GM19467 (cell line): ENCODE measurements around the gene GATA3.

Experiments
- ATAC-seq: cut with Tn5 transposase; IDR thresholded peaks from one replicate; pipeline ENCODE4 v1.9.1; 2021; ENCODE audit warnings: mild to moderate bottlenecking, moderate library complexity; ENCODE audit not compliant: unreplicated experiment

The GATA3 gene

DNA sequence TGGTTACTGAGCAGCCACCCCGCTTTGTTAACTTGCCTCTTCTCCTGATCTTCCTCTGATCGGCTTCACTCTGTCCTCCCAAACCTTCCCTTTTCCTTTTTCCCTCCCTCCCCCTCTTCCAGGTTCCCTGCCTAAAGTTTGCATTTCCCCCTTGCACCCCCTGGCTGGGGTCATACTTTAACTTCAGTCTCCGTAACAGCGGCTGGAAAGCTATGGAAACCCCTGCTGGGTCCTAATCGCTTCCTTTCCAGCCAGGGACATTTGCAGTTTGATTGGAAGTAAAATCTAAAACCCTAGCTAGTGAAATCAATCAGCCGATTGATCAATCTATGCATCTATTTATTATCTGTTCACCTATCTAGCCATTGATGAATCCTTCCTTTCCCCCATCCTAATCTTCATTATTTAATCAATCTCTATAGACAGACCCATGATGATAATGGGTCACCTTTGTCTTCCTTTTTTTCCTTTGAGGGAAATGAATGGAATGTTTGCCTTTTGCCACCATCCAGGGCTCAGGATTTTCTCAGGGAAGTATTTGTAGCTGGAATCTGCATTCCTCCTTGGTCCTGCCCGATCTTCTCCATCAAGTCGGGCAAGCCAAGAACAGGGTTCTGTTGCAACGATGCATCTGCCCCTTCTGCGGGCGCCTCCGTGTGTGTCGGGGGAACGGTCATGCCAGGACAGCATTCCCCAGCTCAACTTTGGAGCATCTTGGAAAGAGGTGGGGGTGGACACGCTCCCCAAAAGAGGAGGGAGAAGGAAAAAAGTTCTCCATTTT, 8.8 kb downstream of the GATA3 start:
- ATAC-seq, result no peak

DNA sequence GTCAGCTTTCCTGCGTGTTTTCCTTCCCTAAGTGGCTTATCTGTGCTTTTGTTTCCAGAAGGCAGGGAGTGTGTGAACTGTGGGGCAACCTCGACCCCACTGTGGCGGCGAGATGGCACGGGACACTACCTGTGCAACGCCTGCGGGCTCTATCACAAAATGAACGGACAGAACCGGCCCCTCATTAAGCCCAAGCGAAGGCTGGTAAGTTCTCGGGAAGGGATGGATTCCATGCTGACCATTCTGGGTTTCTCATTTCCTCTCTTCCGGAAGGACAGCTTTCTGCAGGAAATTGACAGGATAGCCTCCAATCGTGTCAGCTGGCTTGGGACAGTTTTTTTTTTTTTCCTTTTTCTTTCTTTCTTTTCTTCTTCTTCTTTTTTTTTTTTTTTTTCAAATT, 9.4 kb downstream of the GATA3 start:
- no peak for ATAC-seq

DNA sequence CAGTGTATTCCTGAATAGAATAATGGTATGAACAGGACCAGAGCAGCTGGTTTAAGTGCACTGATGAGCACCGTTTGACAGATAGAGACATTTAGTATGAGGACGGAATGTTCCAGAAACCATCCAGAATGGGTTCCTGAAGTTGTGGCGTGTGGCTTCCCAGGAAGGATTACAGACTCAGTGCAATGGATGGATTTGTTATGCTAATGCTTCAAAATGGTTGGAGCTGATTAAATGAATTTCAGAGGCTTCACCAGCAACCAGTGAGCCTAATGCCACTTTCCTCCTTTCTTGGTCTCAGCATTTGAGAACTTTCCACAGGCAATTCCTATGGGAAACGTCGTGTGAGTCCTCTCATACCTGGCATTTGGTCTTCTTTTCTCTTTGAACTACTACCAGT, 9.9 kb downstream of the GATA3 start:
- ATAC-seq, result no peak

DNA sequence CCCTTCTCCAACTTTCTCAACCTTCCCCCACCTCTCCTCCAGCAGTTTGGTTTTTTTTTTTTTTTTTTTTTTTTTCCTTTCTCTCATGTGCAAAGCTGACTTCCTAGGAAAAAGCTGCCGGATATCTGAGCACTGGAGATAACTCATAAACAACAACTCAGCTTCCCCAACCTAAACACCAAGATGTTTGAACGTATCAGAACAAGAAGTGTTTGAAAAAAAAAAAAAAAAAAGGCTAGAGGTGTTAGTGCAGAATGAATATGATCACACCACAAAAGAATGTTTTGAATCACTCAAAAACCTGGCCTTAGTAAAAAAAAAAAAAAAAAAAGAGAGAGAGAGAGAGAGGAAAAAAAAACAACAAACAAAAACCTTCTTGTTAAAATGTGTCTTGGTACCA, 11.2 kb downstream of the GATA3 start:
- no peak for ATAC-seq

DNA sequence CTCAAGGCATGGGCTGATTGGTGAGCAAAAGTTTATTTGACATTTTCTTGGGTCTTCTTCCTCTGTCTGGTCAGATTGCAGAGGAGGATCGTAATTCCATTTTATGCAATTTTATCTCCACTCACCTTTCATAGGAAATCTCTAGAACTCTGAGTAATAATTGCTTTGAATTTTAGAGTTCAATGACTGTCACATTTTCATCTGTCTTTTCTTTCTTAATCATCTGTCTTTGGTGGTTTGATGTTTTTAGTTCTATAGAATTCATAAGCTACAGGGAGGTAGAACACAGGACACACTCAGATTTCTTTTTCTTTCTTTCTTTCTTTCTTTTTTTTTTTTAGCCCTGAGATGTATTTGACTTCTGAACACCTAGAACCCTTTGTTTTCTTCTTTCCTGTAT, 11.6 kb downstream of the GATA3 start:
- no peak for ATAC-seq

DNA sequence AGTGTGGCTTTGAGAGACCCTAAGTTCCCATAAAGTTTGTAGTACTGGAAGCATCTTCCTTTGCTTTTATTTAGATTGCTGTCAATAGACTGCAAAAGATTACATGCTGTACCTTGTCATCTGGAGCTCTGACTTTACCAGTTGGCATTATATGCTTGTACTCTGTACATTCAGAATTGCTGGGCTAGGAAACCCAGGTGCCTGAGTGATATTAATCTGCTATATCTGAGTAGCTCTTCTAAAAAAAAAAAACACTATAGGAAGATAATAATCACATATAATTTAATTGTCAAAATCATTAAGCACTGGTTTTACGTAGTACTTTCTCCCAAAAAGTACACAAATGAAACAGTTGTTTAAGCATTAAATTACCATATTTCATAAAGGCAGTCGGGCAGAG, 12.3 kb downstream of the GATA3 start:
- ATAC-seq, result no peak

DNA sequence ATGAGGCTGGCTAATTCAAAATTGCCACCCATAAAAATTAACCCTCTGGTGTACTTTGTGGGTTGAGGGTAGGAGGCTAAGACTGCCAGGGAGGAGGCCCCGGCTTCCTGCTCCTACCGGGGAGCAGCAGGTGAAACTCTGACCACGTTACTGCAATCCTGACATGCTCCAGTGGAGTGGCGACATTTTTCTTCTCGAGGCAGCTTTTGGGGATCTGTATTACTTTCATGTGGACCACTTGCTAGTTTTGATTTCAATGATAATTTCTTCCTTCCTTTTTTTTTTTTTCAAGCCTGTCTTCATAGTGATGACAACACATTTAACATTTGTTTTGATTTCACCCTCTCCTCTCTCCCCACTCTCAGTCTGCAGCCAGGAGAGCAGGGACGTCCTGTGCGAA, 14.6 kb downstream of the GATA3 start:
- no peak for ATAC-seq

DNA sequence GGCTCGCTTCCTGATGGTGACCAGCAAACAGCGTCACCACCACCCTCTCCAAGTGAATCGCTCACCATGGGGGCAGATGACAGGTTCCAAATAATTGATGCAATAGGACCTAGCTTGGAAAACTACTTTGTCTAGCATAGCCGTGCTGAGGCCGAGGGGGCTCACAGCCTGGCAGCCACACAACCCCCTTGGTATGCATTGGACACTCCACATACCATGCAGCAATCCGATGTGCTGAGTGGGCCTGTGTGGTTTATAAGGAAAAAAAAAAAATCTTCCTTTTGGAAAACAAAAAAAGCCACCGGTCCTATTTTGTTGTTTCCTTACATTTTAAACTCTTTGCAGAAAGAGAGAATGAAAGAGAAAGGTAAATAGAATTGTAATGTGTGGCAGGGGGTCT, 15.1 kb downstream of the GATA3 start:
- ATAC-seq, result no peak

DNA sequence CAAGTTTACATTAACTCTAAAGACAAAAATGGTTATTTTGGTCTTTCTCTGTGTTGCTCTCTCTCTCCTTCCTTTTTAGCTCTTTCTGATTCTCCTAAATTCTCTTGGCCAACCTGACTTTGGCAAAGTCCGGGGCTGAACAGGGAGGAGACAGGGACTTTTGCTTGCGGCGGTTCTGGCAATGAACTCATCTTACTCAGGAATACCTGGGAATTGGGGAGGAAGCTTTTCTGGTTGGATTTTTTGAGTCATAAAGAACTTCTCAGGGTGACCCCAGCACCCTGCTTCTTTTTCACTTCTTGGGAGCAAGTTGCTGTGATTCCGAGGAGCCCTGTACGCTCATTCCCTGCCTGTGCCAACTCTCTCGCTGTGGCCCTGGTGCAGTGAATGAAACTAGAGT, 16.0 kb downstream of the GATA3 start:
- ATAC-seq, result no peak

DNA sequence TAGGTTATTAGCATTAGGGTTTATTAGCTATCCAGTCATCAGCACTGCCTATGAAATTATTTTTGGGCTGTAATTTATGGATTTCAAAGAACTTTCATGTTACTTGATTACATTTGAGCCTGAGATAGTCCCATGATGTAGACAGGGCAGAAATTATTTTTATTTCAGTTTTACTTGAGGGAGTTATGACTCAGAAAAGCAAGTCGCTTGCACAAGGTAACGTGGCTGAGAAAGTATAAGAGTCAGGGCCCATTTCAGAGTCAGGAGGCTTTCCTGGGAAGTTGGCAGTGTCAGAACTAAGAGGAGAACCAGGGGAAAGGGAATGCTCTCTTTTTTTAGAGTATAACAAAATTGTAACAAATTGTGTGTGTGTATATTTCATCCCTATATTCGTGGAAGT, 16.5 kb downstream of the GATA3 start:
- no peak for ATAC-seq

DNA sequence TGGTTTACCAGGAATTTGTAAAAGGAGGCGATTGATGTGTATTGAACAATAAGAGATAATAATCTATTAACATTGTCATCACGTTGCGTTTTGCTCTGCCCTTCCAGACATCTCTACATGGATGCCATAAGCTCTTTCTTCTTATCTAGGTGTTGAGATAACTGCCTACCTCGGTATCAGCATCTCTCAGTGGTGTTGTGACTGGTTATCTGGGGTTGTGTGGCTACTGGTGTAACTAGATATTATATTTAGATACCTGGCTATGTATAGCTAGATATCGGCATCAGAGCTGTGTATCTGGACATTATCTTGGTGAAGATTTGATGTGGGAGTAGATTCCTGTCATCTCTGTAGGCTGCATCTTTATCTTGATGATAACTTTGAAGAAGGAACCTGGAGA, 17.2 kb downstream of the GATA3 start:
- no peak for ATAC-seq

DNA sequence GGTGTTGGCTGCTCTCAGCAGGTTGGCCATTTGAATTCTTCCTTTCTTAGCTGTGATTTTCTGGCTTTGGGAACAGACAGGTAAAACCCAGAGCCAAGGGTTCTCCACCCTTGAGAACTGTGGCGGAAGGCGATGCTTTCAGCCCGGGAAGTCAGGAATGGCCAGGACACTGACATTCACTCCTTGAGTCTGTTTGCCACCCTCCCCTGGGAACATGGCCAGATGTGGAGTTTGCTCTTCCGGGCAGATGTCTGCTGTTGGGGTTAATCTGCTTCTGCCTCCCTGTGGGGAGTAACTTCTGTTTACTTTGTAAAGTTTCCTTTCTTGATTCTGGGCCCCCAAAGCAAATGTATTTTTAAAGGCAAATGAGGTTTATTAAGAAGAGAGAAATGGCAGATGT, 17.7 kb downstream of the GATA3 start:
- no peak for ATAC-seq

DNA sequence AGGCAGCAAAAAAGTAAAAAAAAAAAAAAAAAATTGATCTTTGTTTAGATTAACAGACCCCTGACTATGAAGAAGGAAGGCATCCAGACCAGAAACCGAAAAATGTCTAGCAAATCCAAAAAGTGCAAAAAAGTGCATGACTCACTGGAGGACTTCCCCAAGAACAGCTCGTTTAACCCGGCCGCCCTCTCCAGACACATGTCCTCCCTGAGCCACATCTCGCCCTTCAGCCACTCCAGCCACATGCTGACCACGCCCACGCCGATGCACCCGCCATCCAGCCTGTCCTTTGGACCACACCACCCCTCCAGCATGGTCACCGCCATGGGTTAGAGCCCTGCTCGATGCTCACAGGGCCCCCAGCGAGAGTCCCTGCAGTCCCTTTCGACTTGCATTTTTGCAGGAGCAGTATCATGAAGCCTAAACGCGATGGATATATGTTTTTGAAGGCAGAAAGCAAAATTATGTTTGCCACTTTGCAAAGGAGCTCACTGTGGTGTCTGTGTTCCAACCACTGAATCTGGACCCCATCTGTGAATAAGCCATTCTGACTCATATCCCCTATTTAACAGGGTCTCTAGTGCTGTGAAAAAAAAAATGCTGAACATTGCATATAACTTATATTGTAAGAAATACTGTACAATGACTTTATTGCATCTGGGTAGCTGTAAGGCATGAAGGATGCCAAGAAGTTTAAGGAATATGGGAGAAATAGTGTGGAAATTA, 19.4 kb downstream of the GATA3 start:
- no peak for ATAC-seq

DNA sequence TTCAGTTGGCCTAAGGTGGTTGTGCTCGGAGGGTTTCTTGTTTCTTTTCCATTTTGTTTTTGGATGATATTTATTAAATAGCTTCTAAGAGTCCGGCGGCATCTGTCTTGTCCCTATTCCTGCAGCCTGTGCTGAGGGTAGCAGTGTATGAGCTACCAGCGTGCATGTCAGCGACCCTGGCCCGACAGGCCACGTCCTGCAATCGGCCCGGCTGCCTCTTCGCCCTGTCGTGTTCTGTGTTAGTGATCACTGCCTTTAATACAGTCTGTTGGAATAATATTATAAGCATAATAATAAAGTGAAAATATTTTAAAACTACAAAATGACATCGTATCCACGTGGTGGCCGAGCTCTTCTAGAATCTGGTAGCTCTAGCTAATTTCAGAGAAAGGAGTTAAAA, 20.4 kb downstream of the GATA3 start:
- no peak for ATAC-seq

DNA sequence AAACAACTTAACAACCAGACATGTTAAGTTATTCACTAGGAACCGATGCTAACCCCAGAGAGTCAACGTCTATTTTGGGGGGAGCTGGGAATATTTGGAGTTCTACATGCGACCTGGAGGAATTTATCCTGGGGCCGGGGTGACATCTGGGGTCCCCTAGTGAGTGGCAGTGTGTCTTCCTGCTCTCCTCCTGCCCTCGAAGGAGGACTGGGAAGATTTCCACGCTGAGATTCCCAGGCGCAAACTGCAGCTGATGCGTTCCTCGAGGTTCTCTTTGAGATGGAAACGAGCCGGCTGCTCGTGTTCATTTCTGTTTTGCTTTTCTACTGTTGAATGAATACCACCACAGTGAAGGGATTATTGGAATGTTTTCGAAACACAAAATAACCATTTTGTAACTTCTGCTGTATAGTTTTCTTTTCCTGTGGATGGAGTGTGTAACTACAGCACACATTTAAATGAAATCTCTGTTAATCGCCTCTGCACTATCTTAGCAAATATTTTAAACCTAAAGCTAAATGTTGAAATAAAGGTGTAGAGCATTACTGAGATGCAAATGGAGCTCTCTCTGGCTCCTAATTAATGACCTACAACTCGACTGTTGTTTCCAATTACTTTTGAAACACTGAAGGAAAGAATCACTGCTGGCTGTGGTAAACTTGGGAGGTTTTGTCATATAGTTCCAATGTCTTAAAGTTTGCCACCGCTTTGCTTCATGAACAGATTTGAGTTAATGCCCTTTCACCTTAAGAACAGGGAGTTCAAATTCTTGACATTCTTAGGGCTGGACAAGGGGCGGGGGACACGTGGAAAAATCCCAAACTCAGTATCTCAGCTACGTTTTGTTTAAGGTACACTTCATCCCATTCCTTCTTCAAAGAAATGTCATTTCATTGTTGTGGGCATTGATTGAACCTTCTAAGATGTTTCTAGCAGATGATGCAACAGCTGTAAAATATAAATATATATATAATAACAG, 21.1 kb downstream of the GATA3 start:
- no peak for ATAC-seq

DNA sequence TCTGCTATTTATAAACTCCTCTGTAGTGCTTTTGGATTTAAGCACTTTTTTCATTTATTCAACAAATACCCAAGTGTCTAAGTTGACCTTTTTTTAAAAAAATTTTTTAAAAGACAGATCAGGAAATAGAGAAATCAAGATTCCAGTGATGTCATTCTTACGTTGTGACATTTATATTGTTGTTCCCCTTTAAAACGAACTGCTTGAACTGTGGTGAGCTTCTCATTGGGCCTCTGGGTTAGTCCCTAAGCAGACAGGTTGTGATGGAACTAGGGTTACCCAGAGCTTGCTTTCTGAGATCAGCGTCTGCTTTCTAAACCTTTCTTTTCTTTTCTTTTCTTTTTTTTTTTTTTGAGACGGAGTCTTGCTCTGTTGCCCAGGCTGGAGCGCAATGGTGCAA, 22.4 kb downstream of the GATA3 start:
- no peak for ATAC-seq

DNA sequence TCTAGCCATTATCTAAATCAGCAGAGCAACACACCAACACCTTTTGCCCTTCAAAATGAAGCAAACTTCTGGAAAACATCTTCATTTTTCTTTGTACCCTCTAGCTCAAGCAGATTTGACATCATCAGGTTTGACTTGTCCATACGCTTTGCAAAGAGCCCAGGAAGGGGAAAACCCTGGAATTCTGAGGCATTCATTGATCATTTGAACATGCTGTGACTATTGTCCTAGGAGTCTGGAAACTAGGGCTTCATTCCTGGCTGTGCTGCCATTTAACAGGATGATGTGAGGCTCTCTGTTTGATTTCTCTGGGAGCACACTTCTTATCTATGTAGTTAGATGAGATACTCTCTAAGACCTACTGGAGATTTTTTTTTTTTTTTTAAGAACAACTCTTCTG, 23.5 kb downstream of the GATA3 start:
- ATAC-seq, result no peak

DNA sequence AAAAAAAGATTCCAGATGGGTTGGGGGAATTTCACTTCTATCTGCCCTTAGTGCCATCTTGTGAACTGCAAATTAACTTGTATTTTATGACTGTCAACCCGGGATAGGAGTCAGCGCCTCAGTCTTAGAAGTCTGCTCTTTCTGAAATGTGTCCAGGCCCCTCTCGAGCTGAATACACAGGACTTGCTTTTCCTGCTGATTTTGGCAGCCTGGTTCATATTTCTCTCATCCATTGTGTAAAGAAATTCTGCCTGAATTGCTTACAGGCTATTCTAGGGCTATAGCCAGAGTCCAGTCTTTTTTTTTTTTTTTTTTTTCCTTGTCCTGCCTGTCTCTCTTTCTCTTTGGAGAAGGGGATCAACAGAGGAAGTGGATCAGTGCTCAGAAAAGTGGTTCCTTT, 24.6 kb downstream of the GATA3 start:
- ATAC-seq, result no peak

DNA sequence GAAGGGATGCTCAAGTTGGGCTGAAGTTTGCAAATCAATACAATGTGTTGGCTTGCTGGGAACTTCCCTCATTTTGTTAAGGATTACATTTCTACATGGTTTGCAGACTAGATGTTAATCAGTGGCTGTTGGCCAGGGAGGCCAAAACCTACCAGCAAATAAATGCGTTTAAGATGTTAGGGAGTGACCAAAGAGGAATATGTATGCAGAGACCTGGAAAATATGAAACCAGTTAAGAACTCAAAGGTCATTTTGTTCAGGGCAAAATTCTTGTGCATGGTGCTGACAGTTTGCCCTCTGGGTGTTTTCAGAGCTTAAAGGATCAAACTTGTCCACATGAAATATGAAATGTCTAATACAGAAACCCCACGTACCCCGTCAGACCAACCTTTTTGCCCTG, 30.3 kb downstream of the GATA3 start:
- no peak for ATAC-seq

DNA sequence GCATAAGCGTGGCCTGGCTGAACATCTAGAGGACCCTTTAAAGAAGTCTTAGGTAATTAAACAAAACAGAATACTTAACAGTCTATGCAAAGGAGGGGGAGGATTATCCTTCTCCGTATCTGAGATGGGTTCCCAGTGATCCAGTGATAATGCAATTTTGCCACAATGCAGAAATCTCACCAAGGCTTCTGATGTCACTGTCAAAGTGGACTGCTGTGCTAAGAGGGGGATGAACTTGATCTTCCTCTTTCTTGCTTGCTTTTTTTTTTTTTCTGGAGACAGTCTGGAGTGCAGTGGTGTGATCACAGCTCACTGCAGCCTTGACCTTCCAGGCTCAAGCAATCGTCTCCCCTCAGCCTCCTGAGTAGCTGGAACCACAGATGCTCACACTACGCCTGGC, 30.8 kb downstream of the GATA3 start:
- no peak for ATAC-seq

DNA sequence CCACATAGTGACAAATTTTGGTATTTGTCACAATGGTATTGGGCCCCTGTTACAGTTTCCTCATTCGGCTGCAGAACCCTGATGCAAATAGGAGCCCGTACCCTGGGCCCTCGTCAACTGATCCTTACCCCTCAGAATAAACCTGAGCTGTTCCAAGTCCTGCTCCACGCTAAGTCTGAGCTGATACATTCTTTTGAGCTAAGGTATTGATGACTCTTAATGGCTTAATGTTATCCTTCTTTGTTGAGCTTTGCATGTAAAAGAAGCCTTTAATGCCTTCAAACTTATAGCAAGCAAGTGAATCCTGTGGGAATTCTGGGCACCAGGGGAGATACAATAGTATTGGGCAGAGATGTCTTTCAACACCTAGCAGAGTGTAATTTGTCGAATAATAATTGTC, 31.8 kb downstream of the GATA3 start:
- no peak for ATAC-seq

DNA sequence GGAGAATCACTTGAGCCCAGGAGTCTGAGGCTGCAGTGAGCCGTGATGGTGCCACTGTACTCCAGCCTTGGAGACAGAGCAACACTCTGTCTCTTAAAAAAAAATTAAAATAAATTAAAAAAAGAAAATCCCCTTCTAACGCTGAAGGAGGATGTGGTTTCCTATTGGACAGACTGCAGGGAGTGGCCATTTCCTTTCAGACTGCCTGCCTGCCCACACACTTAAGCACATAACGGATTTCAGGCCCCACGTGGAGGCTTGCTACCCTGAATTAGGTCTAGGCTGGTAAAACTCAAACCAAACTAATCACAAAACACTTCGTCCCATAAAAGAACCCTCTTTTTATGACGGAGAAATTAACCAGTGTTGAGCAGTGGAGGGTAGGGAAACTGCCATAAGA, 34.0 kb downstream of the GATA3 start:
- ATAC-seq, result peak; percentile 86
